Renal cortex interstitium (tissue), 11 donors: ENCODE data around the gene FN1. TPM values are rescaled to one million over a fixed set of nuclear protein-coding genes. Genes with fewer than 3 reads are reported as not detected.
"Not testable (repeated sequence)": the region's sequence is repeated elsewhere in the genome, so short reads cannot be mapped to it uniquely, and the experiment has no call there.

Experiments used
- DNase-seq, 11 donors: peaks; one replicate each; pipeline ENCODE4 v3.0.0-alpha.2; 2013; ENCODE audit warnings: low read depth in 9 of 11, low spot score in 4 of 11; ENCODE audit errors: extremely low read depth in 1 of 11
- polyA plus RNA-seq, 3 donors: library from polyadenylated mRNA; unstranded; fragments of 120-200 nt; gene quantifications; one replicate each; pipeline ENCODE4 v1.2.1, GENCODE V29; 2013; ENCODE audit not compliant: insufficient read length in 3 of 3

The FN1 gene
- polyA plus RNA-seq, 3 donors, result 415 to 503 (median 495) TPM

DNA sequence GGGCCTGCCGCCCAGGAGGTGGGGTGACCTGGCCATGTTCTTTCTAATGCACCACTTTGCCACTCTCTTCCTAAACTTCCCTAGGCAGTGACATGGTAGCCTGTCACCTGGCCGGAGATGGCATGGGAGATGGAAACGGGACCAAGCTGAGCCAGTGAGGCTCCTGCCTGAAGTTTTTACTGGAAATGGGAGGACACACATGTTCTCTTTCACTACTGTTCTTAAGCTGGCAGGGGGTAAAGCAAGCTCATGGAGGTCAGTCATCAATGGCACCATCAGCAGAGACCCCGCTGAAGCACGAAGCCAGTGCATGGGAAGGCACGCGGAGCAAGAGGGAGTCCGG lies 73.3 kb downstream of the FN1 start:
- no peak for DNase-seq

DNA sequence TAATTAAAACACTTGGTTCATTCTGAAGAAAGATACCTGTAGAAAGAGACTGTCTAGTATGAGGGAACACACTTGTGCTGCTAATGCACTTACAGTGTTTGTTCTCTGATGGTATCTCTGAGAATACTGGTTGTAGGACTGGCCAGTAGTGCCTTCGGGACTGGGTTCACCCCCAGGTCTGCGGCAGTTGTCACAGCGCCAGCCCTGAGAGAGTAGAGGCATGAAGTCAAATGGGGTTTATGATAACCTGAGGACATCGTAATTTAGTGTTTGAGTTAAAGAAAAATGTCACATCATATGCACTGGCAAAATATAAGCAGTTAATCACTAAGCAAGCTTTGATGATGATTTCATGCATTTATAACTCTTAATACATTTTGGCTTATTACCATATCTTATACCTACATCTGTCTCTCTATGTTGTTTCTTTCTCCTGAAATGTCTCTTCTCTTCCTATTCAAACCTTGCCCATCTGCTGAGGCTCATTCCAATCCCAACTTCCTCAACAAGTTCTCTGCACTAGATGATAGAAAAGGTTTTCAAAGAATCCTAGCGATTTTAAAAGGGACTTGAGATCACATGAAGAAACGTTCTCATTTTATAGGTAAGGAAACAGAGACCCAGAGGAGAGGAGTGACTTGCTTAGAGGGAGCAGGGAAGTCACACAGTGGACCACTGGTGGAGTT lies 73.8 kb downstream of the FN1 start:
- DNase-seq, result no peak

DNA sequence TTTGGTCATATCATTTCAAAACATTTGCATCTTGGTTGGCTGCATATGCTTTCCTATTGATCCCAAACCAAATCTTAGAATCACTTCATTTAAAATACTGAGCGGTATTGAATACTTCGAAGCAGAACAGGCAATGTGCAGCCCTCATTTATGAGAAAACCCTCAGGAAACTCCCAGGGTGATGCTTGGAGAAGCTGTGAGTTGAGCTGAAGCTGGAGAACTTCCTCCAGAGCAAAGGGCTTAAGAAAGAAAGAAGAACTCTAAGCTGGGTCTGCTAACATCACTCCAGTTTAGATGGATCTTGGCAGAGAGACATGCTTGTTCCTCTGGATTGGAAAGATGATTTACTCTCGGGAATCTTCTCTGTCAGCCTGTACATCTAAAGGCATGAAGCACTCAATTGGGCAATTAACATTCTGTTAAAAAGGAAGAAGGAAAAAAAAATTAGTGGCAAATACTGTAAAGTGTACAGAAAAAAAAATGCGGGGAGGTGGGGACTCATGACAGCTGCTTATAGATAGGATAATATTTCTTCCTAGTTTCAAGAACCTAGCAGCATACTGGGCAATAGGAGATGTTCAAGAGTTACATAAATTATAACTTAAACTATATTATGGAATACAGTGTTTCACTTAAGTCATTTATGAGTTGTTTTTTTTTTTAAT lies 74.5 kb downstream of the FN1 start:
- DNase-seq, result no peak

DNA sequence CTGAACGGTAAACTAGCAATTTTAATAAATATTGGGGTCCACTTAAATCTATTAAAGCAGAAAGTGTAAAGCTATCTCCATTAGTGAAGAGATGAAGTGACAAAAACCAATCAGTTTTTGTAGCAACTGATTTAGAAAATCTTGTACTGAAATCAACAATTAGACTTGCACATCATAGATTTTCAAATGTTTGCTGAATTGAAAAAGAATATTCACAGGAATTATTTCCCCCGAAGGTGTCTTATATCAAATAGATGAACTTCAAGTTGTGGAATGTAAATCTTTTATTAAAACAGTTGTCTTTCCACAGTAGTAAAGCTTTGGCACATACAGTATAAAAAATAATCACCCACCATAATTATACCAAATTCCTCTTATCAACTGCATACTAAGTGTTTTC lies 75.3 kb downstream of the FN1 start:
- no peak for DNase-seq

DNA sequence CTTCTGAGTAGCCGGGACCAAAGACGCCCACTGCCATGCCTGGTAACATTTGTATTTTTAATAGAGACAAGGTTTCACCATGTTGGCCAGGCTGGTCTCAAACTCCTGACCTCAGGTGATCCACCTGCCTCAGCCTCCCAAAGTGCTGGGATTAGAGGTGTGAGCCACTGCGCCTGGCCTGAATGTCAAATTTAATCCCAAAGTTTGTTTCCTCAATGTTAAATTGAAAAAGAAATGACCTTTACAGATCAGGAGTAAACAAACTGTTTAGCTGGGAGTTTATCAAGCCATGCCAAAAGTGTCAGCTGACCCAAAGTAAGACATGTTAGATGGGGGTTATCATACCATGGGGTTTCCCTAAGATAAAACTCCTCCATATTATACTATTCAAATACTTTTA lies 75.8 kb downstream of the FN1 start:
- DNase-seq, result not testable (repeated sequence)

DNA sequence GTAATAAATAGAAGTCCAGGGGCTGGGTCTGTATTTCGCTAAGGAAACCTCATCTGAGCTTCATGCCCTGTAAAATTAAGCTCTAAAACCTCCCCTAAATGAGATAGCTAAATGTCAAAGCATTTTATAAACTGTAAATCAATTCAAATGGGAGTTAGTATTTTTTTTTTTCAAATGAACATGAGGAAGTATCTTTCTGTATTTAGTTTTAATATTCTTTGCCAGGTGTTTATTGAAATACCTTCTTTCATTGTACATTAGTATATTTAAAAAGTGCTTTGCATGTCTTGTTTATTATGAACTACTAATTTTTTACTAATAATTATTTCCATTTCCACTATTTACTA lies 76.3 kb downstream of the FN1 start:
- no peak for DNase-seq

DNA sequence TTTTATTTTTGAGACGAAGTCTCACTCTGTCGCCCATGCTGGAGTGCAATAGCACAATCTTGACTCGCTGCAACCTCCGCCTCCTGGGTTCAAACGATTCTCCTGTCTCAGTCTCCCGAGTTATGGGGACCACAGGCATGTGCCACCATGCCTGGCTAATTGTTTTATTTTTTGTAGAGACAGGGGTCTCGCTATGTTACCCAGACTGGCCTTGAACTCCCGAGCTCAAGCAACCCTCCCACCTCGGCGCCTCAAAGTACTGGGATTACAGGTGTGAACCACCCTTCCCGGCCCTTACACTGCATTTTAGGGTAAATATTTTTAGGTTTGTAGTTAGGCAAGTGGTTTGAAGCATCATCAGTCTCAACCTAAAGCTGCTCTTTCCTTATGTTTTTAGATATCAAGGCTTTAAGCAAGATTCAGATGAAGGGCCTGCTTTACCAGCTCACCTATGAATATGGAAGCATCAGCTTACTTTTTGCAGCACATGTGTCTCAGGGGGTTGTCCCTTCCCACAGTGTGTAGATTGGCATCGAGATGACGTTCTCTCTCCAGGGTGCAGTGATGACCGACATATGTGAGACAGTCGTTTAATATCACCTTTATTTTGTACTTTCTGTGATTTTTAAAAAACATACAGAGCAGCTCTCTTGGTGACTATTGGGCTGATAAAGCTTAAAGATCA lies 76.8 kb downstream of the FN1 start:
- no peak for DNase-seq

DNA sequence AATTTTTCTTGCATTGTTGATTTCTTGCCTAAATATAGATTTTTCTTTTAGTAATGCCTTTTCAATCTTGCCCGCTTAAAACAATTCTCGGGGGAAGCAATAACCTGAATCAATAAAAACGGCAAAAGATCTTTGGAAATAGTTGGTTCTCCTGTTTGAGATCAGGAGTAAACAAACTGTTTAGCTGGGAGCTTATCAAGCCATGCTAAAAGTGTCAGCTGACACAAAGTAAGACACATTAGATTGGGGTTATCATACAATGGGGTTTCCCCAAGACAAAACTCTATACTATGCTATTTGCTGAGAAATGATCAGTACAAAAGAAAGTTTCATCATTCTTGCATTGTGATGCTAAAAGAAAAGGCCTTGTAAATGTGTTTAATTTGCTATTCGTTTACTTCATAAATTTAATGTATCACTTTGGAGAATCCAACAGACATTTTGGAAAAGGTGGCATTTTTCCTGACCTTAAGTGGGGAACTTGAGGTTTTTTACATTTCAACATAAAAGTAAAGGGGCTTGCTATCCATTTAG lies 77.5 kb downstream of the FN1 start:
- DNase-seq, result no peak

DNA sequence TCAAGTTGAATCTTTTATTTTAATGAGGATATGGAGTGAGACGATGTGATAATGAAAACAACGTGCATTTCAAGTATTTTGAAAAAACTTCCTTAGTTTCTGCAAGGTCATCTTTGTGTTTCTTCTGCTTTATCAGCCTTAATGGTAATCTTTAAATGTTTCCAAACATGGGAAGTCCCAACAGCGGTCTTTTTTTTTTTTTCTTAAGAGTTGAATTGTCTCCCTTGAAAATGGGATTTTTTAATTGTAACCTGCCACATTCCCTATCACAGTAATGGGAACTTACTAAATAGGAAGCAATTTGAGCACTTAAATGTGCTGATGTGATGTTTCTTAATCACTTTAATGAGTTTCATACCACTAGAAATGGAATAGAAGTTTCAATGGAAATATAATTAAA lies 78.2 kb downstream of the FN1 start:
- DNase-seq, result no peak

DNA sequence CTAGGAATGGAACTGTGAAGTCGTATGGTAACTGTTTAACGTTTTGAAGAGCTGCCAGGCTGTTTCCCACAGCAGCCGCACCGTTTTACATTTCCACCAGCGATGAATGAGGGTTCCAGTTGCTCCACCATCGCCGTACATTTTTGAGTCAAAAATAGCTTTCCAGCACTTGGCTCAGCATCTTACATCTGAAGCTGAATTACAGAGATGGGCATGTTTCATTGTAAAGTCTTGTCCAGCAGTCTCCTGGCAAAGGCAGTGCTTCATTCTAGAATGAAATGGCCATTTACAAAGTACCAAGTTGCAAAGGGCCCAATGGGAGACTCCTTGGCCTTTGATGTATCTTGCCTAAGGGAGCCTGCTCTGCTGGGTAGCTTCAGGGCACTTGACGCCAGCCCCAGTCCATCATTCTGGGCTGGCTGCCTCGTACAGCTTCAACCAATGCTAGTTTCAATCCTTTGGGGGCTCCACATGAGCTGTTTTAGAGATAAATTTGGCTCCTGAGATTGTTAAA lies 78.9 kb downstream of the FN1 start:
- no peak for DNase-seq

DNA sequence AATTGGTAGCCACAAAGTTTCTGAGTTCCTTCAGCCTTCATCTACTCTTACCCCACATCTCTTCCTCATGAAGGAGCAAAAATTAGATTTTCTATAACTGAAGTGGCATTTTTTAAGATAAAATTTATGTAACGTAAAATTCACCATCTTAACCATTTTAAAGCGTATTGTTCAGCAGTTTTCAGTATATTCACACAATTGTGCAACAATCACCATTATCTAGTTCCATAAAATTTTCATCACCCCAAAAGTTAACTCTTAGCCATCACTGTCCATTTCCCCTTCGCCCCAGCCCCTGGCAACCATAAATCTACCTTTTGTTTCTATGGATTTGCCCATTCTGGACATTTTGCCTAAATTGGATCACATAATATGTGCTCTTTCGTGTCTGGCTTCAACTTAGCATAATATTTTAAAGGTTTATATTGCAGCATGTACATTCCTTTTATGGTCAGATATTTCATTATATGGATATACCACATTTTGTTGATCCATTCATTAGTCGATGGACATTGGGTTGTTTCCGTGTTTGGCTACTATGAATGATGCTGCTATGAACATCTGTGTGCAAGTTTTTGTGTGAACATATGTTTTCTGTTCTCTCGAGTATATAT lies 79.4 kb downstream of the FN1 start:
- DNase-seq, result no peak

DNA sequence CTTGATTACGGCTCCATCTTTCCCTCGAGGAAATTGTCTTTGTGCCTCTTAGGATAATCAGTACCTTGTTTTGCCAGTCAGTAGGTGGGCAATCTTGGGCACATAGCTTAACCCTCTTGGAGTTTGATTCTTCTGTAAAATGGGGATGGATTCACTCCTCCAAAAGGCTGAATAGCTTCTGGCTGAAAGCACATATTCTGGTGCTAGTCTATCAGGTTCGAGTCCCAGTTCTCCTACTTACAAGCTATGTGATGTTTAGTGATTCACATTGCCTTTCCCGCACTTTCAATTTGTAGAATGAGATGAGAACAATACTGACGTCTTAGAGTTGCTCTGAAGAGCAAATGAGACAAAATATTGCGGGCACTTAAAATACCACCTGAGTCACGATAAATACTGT lies 80.1 kb downstream of the FN1 start:
- no peak for DNase-seq

DNA sequence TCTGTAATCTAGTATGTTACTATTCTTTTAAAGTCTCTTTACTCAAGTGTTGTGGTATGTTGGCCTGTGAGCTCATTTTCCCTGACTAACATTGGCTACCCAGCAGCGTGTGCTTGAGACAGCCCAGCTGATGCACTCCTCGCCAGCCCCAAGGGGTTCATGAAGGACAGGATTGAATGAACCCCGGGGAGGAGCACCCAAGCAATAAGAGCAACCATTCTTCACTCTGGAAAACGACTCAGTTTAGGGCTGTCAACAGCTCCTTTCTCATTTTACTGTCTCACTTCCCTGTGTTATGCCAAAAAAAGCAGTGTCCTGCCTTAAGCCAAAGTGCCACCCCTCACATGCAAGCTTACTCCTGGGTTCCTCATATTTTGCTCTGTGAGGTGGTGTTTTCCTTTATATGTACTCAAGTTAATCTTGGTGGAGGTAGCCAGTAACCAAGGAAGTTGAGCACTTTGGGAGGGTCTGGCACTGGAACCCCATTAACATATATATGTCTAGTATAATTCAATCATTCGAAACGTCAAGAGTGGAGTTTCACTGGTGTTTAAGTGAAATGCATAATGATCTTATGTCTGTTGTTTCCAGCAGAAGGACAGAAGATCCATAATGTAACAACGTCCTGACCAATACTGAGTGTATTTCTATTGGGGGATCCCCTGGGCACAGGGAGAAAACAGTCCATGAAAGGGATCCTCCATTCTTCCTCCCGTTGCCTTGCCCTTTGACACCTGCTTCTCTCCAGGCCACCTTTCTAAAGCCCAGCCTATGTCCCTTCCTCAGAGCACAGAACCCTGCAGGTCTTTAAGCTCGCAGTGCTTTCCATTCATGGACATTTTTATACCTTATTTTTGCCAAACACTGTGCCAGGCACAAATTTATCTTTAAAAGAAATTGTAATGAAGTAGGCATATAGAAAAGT lies 80.8 kb downstream of the FN1 start:
- no peak for DNase-seq

DNA sequence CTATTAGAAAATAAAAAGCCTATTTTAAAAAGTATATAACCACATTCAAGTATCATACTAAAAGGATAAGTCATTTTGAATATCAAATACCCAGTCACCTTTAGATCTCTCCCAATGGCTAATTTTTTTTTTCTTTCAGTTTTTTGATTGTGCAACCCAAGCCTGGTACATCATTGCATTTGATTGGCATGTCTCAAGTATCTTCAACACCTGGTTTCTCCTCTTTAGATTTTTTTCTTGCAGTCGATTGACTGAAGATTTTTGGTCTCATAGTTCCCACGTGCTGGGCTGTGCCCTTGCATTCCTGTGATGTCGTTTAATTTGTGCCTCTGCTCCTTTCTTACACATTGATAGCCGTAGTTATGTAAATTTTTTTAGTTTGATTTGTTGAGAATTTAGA lies 83.3 kb downstream of the FN1 start:
- DNase-seq, result no peak

DNA sequence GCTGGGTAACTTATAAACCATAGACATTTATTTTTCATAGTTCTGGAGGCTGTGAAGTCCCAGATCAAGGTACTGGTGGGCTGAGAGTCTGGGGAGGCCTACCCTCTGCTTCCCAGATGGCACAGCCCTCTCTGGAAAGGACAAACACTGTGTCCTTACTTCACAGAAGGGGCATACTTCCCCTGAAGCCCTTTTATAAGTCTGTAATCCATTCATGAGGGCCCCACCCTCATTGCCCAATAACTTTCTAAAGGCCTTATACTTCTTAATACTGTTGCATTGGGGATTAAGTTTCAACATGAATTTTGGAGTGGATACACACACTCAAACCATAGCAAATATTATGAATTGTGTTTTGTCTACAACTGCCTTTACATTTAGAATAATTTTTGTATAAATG lies 88.0 kb downstream of the FN1 start:
- no peak for DNase-seq

DNA sequence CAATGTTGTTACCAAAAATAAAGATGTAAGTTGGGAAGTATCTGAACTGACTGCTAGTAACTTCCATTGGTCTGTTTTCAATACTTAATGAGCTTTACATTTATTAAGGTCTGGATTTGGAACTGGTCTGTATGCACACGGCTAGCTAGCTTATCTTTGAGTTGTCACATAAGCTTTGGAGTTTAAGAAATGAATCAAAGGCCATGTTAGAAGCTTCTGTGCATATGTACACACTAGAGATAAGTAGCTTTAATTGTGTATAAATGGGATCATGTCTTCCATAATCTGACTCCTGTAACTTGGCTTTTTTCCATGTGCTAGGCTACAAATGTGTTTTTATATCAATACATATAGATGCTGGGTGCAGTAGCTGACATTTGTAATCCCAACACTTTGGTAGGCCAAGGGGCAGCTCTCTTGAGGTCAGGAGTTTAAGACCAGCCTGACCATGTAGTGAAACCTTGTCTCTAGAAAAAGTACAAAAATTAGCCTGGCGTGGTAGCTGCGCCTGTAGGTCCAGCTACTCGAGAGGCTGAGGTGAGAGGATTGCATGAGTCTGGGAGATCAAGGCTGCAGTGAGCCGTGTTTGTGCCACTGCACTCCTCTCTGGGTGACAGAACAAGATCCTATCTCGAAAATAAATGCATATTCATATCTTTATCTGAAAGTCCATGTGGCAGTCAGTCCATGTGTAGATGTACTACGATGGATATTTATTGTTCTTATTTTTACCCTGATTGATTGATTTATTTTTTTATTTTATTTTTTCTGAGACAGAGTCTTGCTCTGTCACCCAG lies 96.8 kb downstream of the FN1 start:
- no peak for DNase-seq

DNA sequence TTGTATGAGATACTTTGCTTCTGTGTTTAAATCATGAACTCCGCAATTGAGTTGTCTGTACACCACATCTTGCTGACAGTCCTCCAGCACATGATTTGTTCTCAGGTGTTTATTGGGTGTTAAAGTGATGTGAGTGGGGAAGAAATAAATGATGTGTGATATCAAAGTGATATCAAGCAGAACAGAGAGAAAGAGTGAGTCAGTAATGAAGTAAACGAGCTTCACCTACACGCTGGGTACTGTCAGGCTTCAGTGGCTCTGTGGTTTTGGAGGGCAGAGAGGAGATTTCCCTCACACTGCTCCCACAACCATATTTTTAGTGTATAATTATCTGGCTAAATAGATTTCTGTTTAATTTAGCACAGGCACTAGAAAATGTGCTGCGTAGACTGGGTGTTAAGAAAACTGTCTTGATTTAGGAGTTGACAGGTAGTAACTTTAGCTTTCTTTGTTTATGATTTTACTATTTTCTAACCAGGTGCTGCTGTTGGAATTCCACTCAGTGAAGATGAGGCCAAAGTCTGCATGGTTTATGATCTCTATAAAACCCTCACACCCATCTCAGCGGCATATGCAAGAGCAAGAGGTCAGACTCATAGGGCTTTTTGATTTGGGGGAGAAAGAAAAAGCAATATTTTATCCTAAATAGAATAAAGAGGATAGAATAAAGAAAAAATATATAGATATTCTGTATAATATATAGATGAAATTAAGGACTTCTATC lies 102.8 kb downstream of the FN1 start:
- peak in 2 of 11 donors; percentile 19 to 23 for DNase-seq
